22Rv1 (cell line): ENCODE data around the gene ACP6.

Experiments used
- CTCF ChIP-seq: fragments of 450-650 bp; IDR thresholded peaks from 2 replicates; pipeline ENCODE4 v1.5.1; 2017; ENCODE audit warnings: mild to moderate bottlenecking
- ZFX ChIP-seq: fragments of 450-650 bp; IDR thresholded peaks from 2 replicates; pipeline ENCODE4 v1.6.1; 2017; ENCODE audit warnings: antibody characterized with exemption, borderline replicate concordance

- TF ChIP-seq CTCF (no peak), ZFX (no peak)
Observed at GRCh38 chr1:147613506-147613905, 56.8 kb downstream of the ACP6 start.
